ENCODE data around the gene DPYSL4. TPM values are rescaled to one million over a fixed set of nuclear protein-coding genes. Genes with fewer than 3 reads are reported as not detected.

DPYSL4 gene
- total and polyA plus RNA-seq, 2 of the 4 experiments (the other 2 are of a cell fraction): 8.1 to 30.5 TPM

- H3K23ac ChIP-seq (ENCODE audit: low read depth, low read length): no peak overlapping the region
- dilution Hi-C loops (cut with HindIII; ENCODE audit: low sequenced_read_pairs, unreplicated experiment): no loop called here
- H3K18ac ChIP-seq (ENCODE audit: low read depth, low read length): no peak overlapping the region
- POLR2A ChIA-PET (ENCODE audit: unreplicated experiment): no interaction called here
- H2BK20ac ChIP-seq (ENCODE audit: low read depth, low read length): no peak overlapping the region
- H2AK5ac ChIP-seq (ENCODE audit: low read depth, low read length): no peak overlapping the region
- H2AFZ ChIP-seq (replicated peaks; ENCODE audit: low read length, poor library complexity): no peak overlapping the region
- no peaks in the 10 kb centered on the region for H3K36me3 ChIP-seq (ENCODE audit: control insufficient read depth, insufficient read depth, low read length)
- no peaks in the 10 kb centered on the region for H3K9me1 ChIP-seq (ENCODE audit: insufficient read depth, low read length)
- no peaks in the 10 kb centered on the region for H3K4me1 ChIP-seq (ENCODE audit: control insufficient read depth, insufficient read depth, low read length)
- no CpG with 5 or more reads among the region's 2 CpGs for WGBS, 2 experiments (ENCODE audit: extremely low coverage in 2 of 2, insufficient read length in 1 of 2)
- H3K27me3 ChIP-seq (ENCODE audit: control insufficient read depth, insufficient read depth, low read length): no peaks in the 10 kb centered on the region; the same call in 1 of the 2 replicates
- H3K4me3 ChIP-seq (ENCODE audit: insufficient read depth, low read depth, low read length): no peak overlapping the region
- intact Hi-C loops (cut with micrococcal nuclease): no loop called here
- no peaks in the 10 kb centered on the region for H4K20me1 ChIP-seq (ENCODE audit: insufficient read depth, low read length)
- H2BK5ac ChIP-seq (ENCODE audit: low read depth, low read length, poor library complexity, severe bottlenecking): no peak overlapping the region
- no peak overlapping the region for H4K5ac ChIP-seq (ENCODE audit: low read depth, low read length)
- no peak overlapping the region for H2BK120ac ChIP-seq (ENCODE audit: low read depth, low read length)
- no peak overlapping the region for H3K4ac ChIP-seq (ENCODE audit: low read depth, low read length)
- DNase-seq (no peak), ATAC-seq (ENCODE audit: low read depth) (no peak)
- CTCF ChIA-PET: no interaction called here
- H2BK15ac ChIP-seq (ENCODE audit: low read depth, low read length): no peak overlapping the region
- H3K79me1 ChIP-seq (ENCODE audit: low read depth in 1 of 2, low read length in 2 of 2): no peaks in the 10 kb centered on the region
- H4K91ac ChIP-seq (ENCODE audit: insufficient read depth, low read depth, low read length): no peak overlapping the region
- in situ Hi-C loops (cut with MboI; ENCODE audit: low sequenced_read_pairs): no loop called here
- no peak overlapping the region for H3K27ac ChIP-seq (ENCODE audit: insufficient read depth, low read length)
- no peak overlapping the region for H3K14ac ChIP-seq (replicated peaks; ENCODE audit: low read depth, low read length)
- H4K8ac ChIP-seq (ENCODE audit: low read depth in 2 of 2, low read length in 2 of 2): no peak overlapping the region
- H3K9ac ChIP-seq (ENCODE audit: low read depth, low read length): no peak overlapping the region
- no peak overlapping the region for H3K4me2 ChIP-seq (ENCODE audit: low read depth, low read length)
- no peak for TF ChIP-seq MAFK (IDR thresholded peaks at IDR 0.05; ENCODE audit: low read depth, low read length)
- TF ChIP-seq SMC3 (IDR thresholded peaks at IDR 0.05; ENCODE audit: low read depth, low read length): no peak
- TF ChIP-seq MXI1 (IDR thresholded peaks at IDR 0.05; ENCODE audit: borderline replicate concordance, low read depth, low read length): no peak
- TF ChIP-seq CHD1 (IDR thresholded peaks at IDR 0.05; ENCODE audit: low read depth, low read length): no peak
- no peak for TF ChIP-seq USF2 (IDR thresholded peaks at IDR 0.05; ENCODE audit: low read depth, low read length)
- no peak for TF ChIP-seq CEBPB (IDR thresholded peaks at IDR 0.05; ENCODE audit: low read depth, low read length)
- no peak for TF ChIP-seq NFE2L2 (IDR thresholded peaks at IDR 0.05; ENCODE audit: low read depth, low read length)
- TF ChIP-seq BHLHE40 (IDR thresholded peaks at IDR 0.05; ENCODE audit: low read depth, low read length): no peak
- TF ChIP-seq CTCF (conservative IDR thresholded peaks at IDR 0.05; ENCODE audit: low read depth, low read length): no peak
- no peak for TF ChIP-seq RFX5 (IDR thresholded peaks at IDR 0.05; ENCODE audit: low read depth, low read length)
- no peak for TF ChIP-seq POLR2A (IDR thresholded peaks at IDR 0.05; ENCODE audit: low read depth, low read length)
- no peak for TF ChIP-seq FOS (IDR thresholded peaks at IDR 0.05; ENCODE audit: low read depth, low read length)
- TF ChIP-seq, protein P1, sequence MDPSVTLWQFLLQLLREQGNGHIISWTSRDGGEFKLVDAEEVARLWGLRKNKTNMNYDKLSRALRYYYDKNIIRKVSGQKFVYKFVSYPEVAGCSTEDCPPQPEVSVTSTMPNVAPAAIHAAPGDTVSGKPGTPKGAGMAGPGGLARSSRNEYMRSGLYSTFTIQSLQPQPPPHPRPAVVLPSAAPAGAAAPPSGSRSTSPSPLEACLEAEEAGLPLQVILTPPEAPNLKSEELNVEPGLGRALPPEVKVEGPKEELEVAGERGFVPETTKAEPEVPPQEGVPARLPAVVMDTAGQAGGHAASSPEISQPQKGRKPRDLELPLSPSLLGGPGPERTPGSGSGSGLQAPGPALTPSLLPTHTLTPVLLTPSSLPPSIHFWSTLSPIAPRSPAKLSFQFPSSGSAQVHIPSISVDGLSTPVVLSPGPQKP (IDR thresholded peaks at IDR 0.05; ENCODE audit: borderline replicate concordance, low read depth, low read length): no peak
- TF ChIP-seq RAD21 (IDR thresholded peaks at IDR 0.05; ENCODE audit: low read length): no peak
- TF ChIP-seq RCOR1 (IDR thresholded peaks at IDR 0.05; ENCODE audit: insufficient replicate concordance, low read length): no peak
- no peak overlapping the region for H2AK9ac ChIP-seq (replicated peaks; ENCODE audit: low read depth, low read length, poor library complexity)
- no peaks in the 10 kb centered on the region for H3K9me3 ChIP-seq (ENCODE audit: control insufficient read depth, insufficient read depth, low read length)
- H3K56ac ChIP-seq (ENCODE audit: extremely low read depth, insufficient read depth, low read length): no peak overlapping the region
- BruUV-seq (replicated peaks): no TSS peak
Measured at GRCh38 chr10:132158122-132158741, 28.5 kb upstream of the DPYSL4 start.

Measured in IMR-90 (cell line).